Activated CD4-positive, alpha-beta T cell treated with anti-CD3 and anti-CD28 coated beads for 36 hours (primary cell): ENCODE results near the gene FOXO6. TPM values are rescaled to one million over a fixed set of nuclear protein-coding genes. Genes with fewer than 3 reads are reported as not detected.

Source experiments
- ATAC-seq: fragments of 200-7000 bp; cut with Tn5 transposase; one replicate; pipeline ENCODE4 v1.10.0; 2021; ENCODE audit warnings: mild to moderate bottlenecking, moderate library complexity
- CTCF ChIA-PET: fragments of 350-600 bp; sonication (Branson Sonifier 250); formaldehyde crosslinking; loops from one replicate; lab custom pipeline; 2021; ENCODE audit warnings: antibody characterized with exemption; lab: Charles Lee
- POLR2A ChIA-PET: fragments of 350-600 bp; sonication (Branson Sonifier 250); formaldehyde crosslinking; loops from one replicate; lab custom pipeline; 2021; ENCODE audit warnings: antibody characterized with exemption, inconsistent platforms; lab: Charles Lee
- DNase-seq: peaks from one replicate; pipeline ENCODE4 v3.0.0-alpha.2; 2020
- H3K27ac Mint-ChIP-seq: one replicate; pipeline ENCODE4 v1.8.0; 2021; ENCODE audit warnings: mixed read lengths
- H3K27me3 Mint-ChIP-seq: one replicate; pipeline ENCODE4 v1.8.0; 2021; ENCODE audit warnings: mixed read lengths
- H3K36me3 Mint-ChIP-seq: one replicate; pipeline ENCODE4 v1.8.0; 2021; ENCODE audit warnings: low read depth, mixed read lengths
- H3K4me1 Mint-ChIP-seq: one replicate; pipeline ENCODE4 v1.8.0; 2021; ENCODE audit warnings: mixed read lengths
- H3K4me3 Mint-ChIP-seq: one replicate; pipeline ENCODE4 v1.8.0; 2021; ENCODE audit warnings: mild to moderate bottlenecking, moderate library complexity, mixed read lengths
- H3K9me3 Mint-ChIP-seq: one replicate; pipeline ENCODE4 v1.8.0; 2021; ENCODE audit warnings: low read depth, mixed read lengths
- intact Hi-C, 2 experiments: fragments of 100-400 bp; cut with DNase I in 1 of 2; cut with micrococcal nuclease in 1 of 2; formaldehyde crosslinking; loops; one replicate each; pipeline versions ENCODE4 v1.14.2 to v1.15.1; 2022 to 2024; cut with DNase I, micrococcal nuclease
- total RNA-seq, 2 experiments: library from RNA; stranded (reverse); gene quantifications; one replicate each; pipeline ENCODE4 v1.2.3, GENCODE V29; 2021

Gene FOXO6
- total RNA-seq, 2 experiments from 2014 or later = 0.09 TPM; not detected in 1

- no peaks in the 10 kb centered on the region for H3K9me3 Mint-ChIP-seq
- no peaks in the 10 kb centered on the region for H3K36me3 Mint-ChIP-seq
- H3K4me3 Mint-ChIP-seq = no peak overlapping the region
- H3K4me1 Mint-ChIP-seq = peaks cover 11% of the 10 kb centered on the region
- H3K27me3 Mint-ChIP-seq = peaks cover 38% of the 10 kb centered on the region
- intact Hi-C loops = no loop called here
- POLR2A ChIA-PET = no interaction called here
- DNase-seq (no peak), ATAC-seq (no peak)
- no peak overlapping the region for H3K27ac Mint-ChIP-seq
- CTCF ChIA-PET = interaction anchor here (0.6 kb wide), 1 partner anchor 45 kb away, joined by 3 read pairs; no protein-coding TSS in a partner anchor
These were observed 25.0 kb downstream of the FOXO6 start for GRCh38 chr1:41386196-41386663.

- H3K27me3 Mint-ChIP-seq = peaks cover 35% of the 10 kb centered on the region
- no peak for ATAC-seq
- CTCF ChIA-PET = interaction anchor here (0.6 kb wide), 1 partner anchor 46 kb away, joined by 4 read pairs; no protein-coding TSS in a partner anchor
These were observed 26.4 kb downstream of the FOXO6 start for GRCh38 chr1:41387667-41388091.

GRCh38 chr1:41388510-41388909, 27.3 kb downstream of the FOXO6 start:
- CTCF ChIA-PET = no interaction called here
- H3K36me3 Mint-ChIP-seq = no peaks in the 10 kb centered on the region
- H3K4me3 Mint-ChIP-seq = no peak overlapping the region
- ATAC-seq = no peak
- no peak for DNase-seq
- intact Hi-C loops = no loop called here
- H3K27me3 Mint-ChIP-seq = peaks cover 30% of the 10 kb centered on the region
- H3K27ac Mint-ChIP-seq = no peak overlapping the region
- no peaks in the 10 kb centered on the region for H3K9me3 Mint-ChIP-seq
- POLR2A ChIA-PET = no interaction called here
- peaks cover 3% of the 10 kb centered on the region for H3K4me1 Mint-ChIP-seq

More at GRCh38 chr1:41387667-41388091, 26.4 kb downstream of the FOXO6 start:
- POLR2A ChIA-PET = no interaction called here
- no peaks in the 10 kb centered on the region for H3K9me3 Mint-ChIP-seq
- no peaks in the 10 kb centered on the region for H3K36me3 Mint-ChIP-seq
- no peak for DNase-seq
- peaks cover 8% of the 10 kb centered on the region for H3K4me1 Mint-ChIP-seq
- no peak overlapping the region for H3K27ac Mint-ChIP-seq
- no peak overlapping the region for H3K4me3 Mint-ChIP-seq
- intact Hi-C loops = no loop called here

GRCh38 chr1:41389009-41389408, 27.8 kb downstream of the FOXO6 start:
- CTCF ChIA-PET = no interaction called here
- no peak for ATAC-seq
- intact Hi-C loops = no loop called here

GRCh38 chr1:41390166-41390565, 28.9 kb downstream of the FOXO6 start:
- ChIA-PET POLR2A (no interaction called here), CTCF (interaction anchor here (0.7 kb wide), 1 partner anchor 28 kb away, joined by 3 read pairs; no protein-coding TSS in a partner anchor)
- Mint-ChIP-seq H3K9me3 (no peaks in the 10 kb centered on the region), H3K4me1 (no peaks in the 10 kb centered on the region), H3K4me3 (no peak overlapping the region), H3K27me3 (peaks cover 13% of the 10 kb centered on the region), H3K36me3 (no peaks in the 10 kb centered on the region), H3K27ac (no peak overlapping the region)
- ATAC-seq (no peak), DNase-seq (no peak)
- intact Hi-C loops = no loop called here

More at GRCh38 chr1:41389009-41389408, 27.8 kb downstream of the FOXO6 start:
- no peak overlapping the region for H3K27ac Mint-ChIP-seq
- H3K4me1 Mint-ChIP-seq = no peaks in the 10 kb centered on the region
- H3K9me3 Mint-ChIP-seq = no peaks in the 10 kb centered on the region
- H3K27me3 Mint-ChIP-seq = peaks cover 25% of the 10 kb centered on the region
- POLR2A ChIA-PET = no interaction called here
- H3K36me3 Mint-ChIP-seq = no peaks in the 10 kb centered on the region
- no peak for DNase-seq
- no peak overlapping the region for H3K4me3 Mint-ChIP-seq

- CTCF ChIA-PET = interaction anchor here (0.7 kb wide), 1 partner anchor 29 kb away, joined by 3 read pairs; no protein-coding TSS in a partner anchor
- Mint-ChIP-seq H3K27ac (no peak overlapping the region), H3K27me3 (peaks cover 14% of the 10 kb centered on the region), H3K4me3 (no peak overlapping the region), H3K4me1 (no peaks in the 10 kb centered on the region), H3K36me3 (no peaks in the 10 kb centered on the region), H3K9me3 (no peaks in the 10 kb centered on the region)
- intact Hi-C loops = no loop called here
- POLR2A ChIA-PET = no interaction called here
- DNase-seq (no peak), ATAC-seq (no peak)
These were observed 29.3 kb downstream of the FOXO6 start for GRCh38 chr1:41390573-41390972.

GRCh38 chr1:41391834-41392527, 30.7 kb downstream of the FOXO6 start:
- no peaks in the 10 kb centered on the region for H3K4me1 Mint-ChIP-seq
- ATAC-seq = no peak
- peaks cover 18% of the 10 kb centered on the region for H3K27me3 Mint-ChIP-seq
- H3K4me3 Mint-ChIP-seq = no peak overlapping the region
- no peak for DNase-seq
- no peak overlapping the region for H3K27ac Mint-ChIP-seq
- ChIA-PET POLR2A (no interaction called here), CTCF (no interaction called here)
- intact Hi-C loops = no loop called here
- H3K9me3 Mint-ChIP-seq = no peaks in the 10 kb centered on the region
- no peaks in the 10 kb centered on the region for H3K36me3 Mint-ChIP-seq

GRCh38 chr1:41392528-41392924, 31.3 kb downstream of the FOXO6 start:
- ChIA-PET POLR2A (no interaction called here), CTCF (no interaction called here)
- H3K27me3 Mint-ChIP-seq = peaks cover 17% of the 10 kb centered on the region
- H3K36me3 Mint-ChIP-seq = no peaks in the 10 kb centered on the region
- intact Hi-C loops = no loop called here
- H3K4me3 Mint-ChIP-seq = no peak overlapping the region
- ATAC-seq = no peak
- no peak overlapping the region for H3K27ac Mint-ChIP-seq
- no peak for DNase-seq
- H3K4me1 Mint-ChIP-seq = no peaks in the 10 kb centered on the region
- no peaks in the 10 kb centered on the region for H3K9me3 Mint-ChIP-seq

GRCh38 chr1:41393716-41394368, 32.6 kb downstream of the FOXO6 start:
- CTCF ChIA-PET = no interaction called here
- peaks cover 15% of the 10 kb centered on the region for H3K27me3 Mint-ChIP-seq
- no peaks in the 10 kb centered on the region for H3K4me1 Mint-ChIP-seq
- intact Hi-C loops = no loop called here
- DNase-seq = no peak
- ATAC-seq = no peak
- H3K36me3 Mint-ChIP-seq = no peaks in the 10 kb centered on the region
- POLR2A ChIA-PET = no interaction called here
- H3K9me3 Mint-ChIP-seq = no peaks in the 10 kb centered on the region
- no peak overlapping the region for H3K4me3 Mint-ChIP-seq
- no peak overlapping the region for H3K27ac Mint-ChIP-seq

- intact Hi-C loops = no loop called here
- ATAC-seq = no peak
- CTCF ChIA-PET = no interaction called here
- Mint-ChIP-seq H3K27ac (no peak overlapping the region), H3K4me3 (no peak overlapping the region), H3K4me1 (no peaks in the 10 kb centered on the region), H3K27me3 (peaks cover 15% of the 10 kb centered on the region), H3K9me3 (no peaks in the 10 kb centered on the region), H3K36me3 (no peaks in the 10 kb centered on the region)
- POLR2A ChIA-PET = interaction anchor here (0.6 kb wide), 1 partner anchor 1062 kb away, joined by 3 read pairs; no protein-coding TSS in a partner anchor
- DNase-seq = no peak
These were observed 33.1 kb downstream of the FOXO6 start for GRCh38 chr1:41394369-41394744.

- ChIA-PET CTCF (no interaction called here), POLR2A (interaction anchor here (0.6 kb wide), 1 partner anchor 1061 kb away, joined by 3 read pairs; no protein-coding TSS in a partner anchor)
- ATAC-seq = peak; percentile 26
These were observed 34.0 kb downstream of the FOXO6 start for GRCh38 chr1:41394959-41395956.

More at GRCh38 chr1:41394959-41395956, 34.0 kb downstream of the FOXO6 start:
- Mint-ChIP-seq H3K36me3 (no peaks in the 10 kb centered on the region), H3K27ac (no peak overlapping the region), H3K4me1 (no peaks in the 10 kb centered on the region), H3K9me3 (peaks cover 2% of the 10 kb centered on the region), H3K4me3 (no peak overlapping the region), H3K27me3 (peaks cover 17% of the 10 kb centered on the region)
- intact Hi-C loops = no loop called here
- no peak for DNase-seq
